ENCODE results near the gene CAVIN2.

CAVIN2 gene

GRCh38 chr2:191846515-191847476 is at the start of gene CAVIN2:
Gene CAVIN2, minus strand, starts transcription at chr2:191847088. Its CDS starts 163 bp downstream, at chr2:191846925.
- Histone ChIP-seq H3K4me3 (no peak within 1 kb of the TSS), H3K4me1 (peaks cover 19% of the 10 kb centered on the region), H3K36me3 (replicated peaks) (no peaks in the 10 kb centered on the region), H3K9me3 (no peaks in the 10 kb centered on the region), H3K27me3 (ENCODE audit: low read depth) (no peaks in the 10 kb centered on the region)
- in situ Hi-C loops (cut with MboI; ENCODE audit: low sequenced_read_pairs): no loop called here
- DNase-seq (ENCODE audit: low spot score in 2 of 2): no peak

GRCh38 chr2:191895743-191896142 is 48.9 kb upstream of the CAVIN2 start:
- Histone ChIP-seq H3K9me3 (no peaks in the 10 kb centered on the region; the same call in none of the 2 replicates), H3K36me3 (replicated peaks) (no peaks in the 10 kb centered on the region), H3K27me3 (ENCODE audit: low read depth) (no peaks in the 10 kb centered on the region), H3K4me1 (no peaks in the 10 kb centered on the region), H3K4me3 (no peak overlapping the region)
- in situ Hi-C loops (cut with MboI; ENCODE audit: low sequenced_read_pairs): no loop called here
- no peak for DNase-seq (ENCODE audit: low spot score in 2 of 2)

- Histone ChIP-seq H3K9me3 (no peaks in the 10 kb centered on the region; the same call in 1 of the 2 replicates), H3K4me3 (no peak overlapping the region), H3K36me3 (replicated peaks) (no peaks in the 10 kb centered on the region), H3K4me1 (no peaks in the 10 kb centered on the region), H3K27me3 (ENCODE audit: low read depth) (no peaks in the 10 kb centered on the region)
- DNase-seq (ENCODE audit: low spot score in 2 of 2): no peak
- in situ Hi-C loops (cut with MboI; ENCODE audit: low sequenced_read_pairs): no loop called here
These were observed 48.3 kb upstream of the CAVIN2 start for GRCh38 chr2:191895195-191895594.

GRCh38 chr2:191894681-191895147 is 47.8 kb upstream of the CAVIN2 start:
- no peaks in the 10 kb centered on the region for H3K4me1 ChIP-seq
- H3K27me3 ChIP-seq (ENCODE audit: low read depth): no peaks in the 10 kb centered on the region
- no peaks in the 10 kb centered on the region for H3K36me3 ChIP-seq (replicated peaks)
- no peaks in the 10 kb centered on the region; the same call in 1 of the 2 replicates for H3K9me3 ChIP-seq
- in situ Hi-C loops (cut with MboI; ENCODE audit: low sequenced_read_pairs): no loop called here
- H3K4me3 ChIP-seq: no peak overlapping the region
- DNase-seq (ENCODE audit: low spot score in 2 of 2): no peak

- in situ Hi-C loops (cut with MboI; ENCODE audit: low sequenced_read_pairs): no loop called here
- DNase-seq (ENCODE audit: low spot score in 2 of 2): no peak
- no peak overlapping the region for H3K4me3 ChIP-seq
These were observed 45.5 kb upstream of the CAVIN2 start for GRCh38 chr2:191892391-191892790.

GRCh38 chr2:191891656-191892055 is 44.8 kb upstream of the CAVIN2 start:
- in situ Hi-C loops (cut with MboI; ENCODE audit: low sequenced_read_pairs): no loop called here
- Histone ChIP-seq H3K4me1 (no peaks in the 10 kb centered on the region), H3K36me3 (replicated peaks) (no peaks in the 10 kb centered on the region), H3K4me3 (no peak overlapping the region), H3K27me3 (ENCODE audit: low read depth) (no peaks in the 10 kb centered on the region), H3K9me3 (no peaks in the 10 kb centered on the region; the same call in 1 of the 2 replicates)
- DNase-seq (ENCODE audit: low spot score in 2 of 2): no peak

More at GRCh38 chr2:191892391-191892790, 45.5 kb upstream of the CAVIN2 start:
- Histone ChIP-seq H3K36me3 (replicated peaks) (no peaks in the 10 kb centered on the region), H3K4me1 (no peaks in the 10 kb centered on the region), H3K27me3 (ENCODE audit: low read depth) (no peaks in the 10 kb centered on the region), H3K9me3 (no peaks in the 10 kb centered on the region; the same call in 1 of the 2 replicates)

GRCh38 chr2:191889931-191890330 is 43.0 kb upstream of the CAVIN2 start:
- Histone ChIP-seq H3K36me3 (replicated peaks) (no peaks in the 10 kb centered on the region), H3K4me1 (no peaks in the 10 kb centered on the region), H3K9me3 (no peaks in the 10 kb centered on the region; the same call in 1 of the 2 replicates), H3K27me3 (ENCODE audit: low read depth) (no peaks in the 10 kb centered on the region), H3K4me3 (no peak overlapping the region)
- in situ Hi-C loops (cut with MboI; ENCODE audit: low sequenced_read_pairs): no loop called here
- no peak for DNase-seq (ENCODE audit: low spot score in 2 of 2)

- no peak for DNase-seq (ENCODE audit: low spot score in 2 of 2)
- Histone ChIP-seq H3K4me3 (no peak overlapping the region), H3K36me3 (replicated peaks) (no peaks in the 10 kb centered on the region), H3K9me3 (no peaks in the 10 kb centered on the region; the same call in 1 of the 2 replicates), H3K4me1 (no peaks in the 10 kb centered on the region), H3K27me3 (ENCODE audit: low read depth) (no peaks in the 10 kb centered on the region)
- in situ Hi-C loops (cut with MboI; ENCODE audit: low sequenced_read_pairs): no loop called here
These were observed 41.7 kb upstream of the CAVIN2 start for GRCh38 chr2:191888400-191889166.

- in situ Hi-C loops (cut with MboI; ENCODE audit: low sequenced_read_pairs): no loop called here
- Histone ChIP-seq H3K9me3 (no peaks in the 10 kb centered on the region), H3K4me3 (no peak overlapping the region), H3K36me3 (replicated peaks) (no peaks in the 10 kb centered on the region), H3K4me1 (no peaks in the 10 kb centered on the region), H3K27me3 (ENCODE audit: low read depth) (no peaks in the 10 kb centered on the region)
- DNase-seq (ENCODE audit: low spot score in 2 of 2): no peak
These were observed 38.8 kb upstream of the CAVIN2 start for GRCh38 chr2:191885650-191886049.

GRCh38 chr2:191885098-191885497 is 38.2 kb upstream of the CAVIN2 start:
- no peak for DNase-seq (ENCODE audit: low spot score in 2 of 2)
- no peaks in the 10 kb centered on the region for H3K4me1 ChIP-seq
- H3K9me3 ChIP-seq: no peaks in the 10 kb centered on the region
- no peaks in the 10 kb centered on the region for H3K36me3 ChIP-seq (replicated peaks)
- no peaks in the 10 kb centered on the region for H3K27me3 ChIP-seq (ENCODE audit: low read depth)
- in situ Hi-C loops (cut with MboI; ENCODE audit: low sequenced_read_pairs): no loop called here
- no peak overlapping the region for H3K4me3 ChIP-seq

- in situ Hi-C loops (cut with MboI; ENCODE audit: low sequenced_read_pairs): no loop called here
- Histone ChIP-seq H3K27me3 (ENCODE audit: low read depth) (no peaks in the 10 kb centered on the region), H3K9me3 (no peaks in the 10 kb centered on the region), H3K4me1 (no peaks in the 10 kb centered on the region), H3K36me3 (replicated peaks) (no peaks in the 10 kb centered on the region), H3K4me3 (no peak overlapping the region)
- DNase-seq (ENCODE audit: low spot score in 2 of 2): no peak
These were observed 35.3 kb upstream of the CAVIN2 start for GRCh38 chr2:191881982-191882816.

- Histone ChIP-seq H3K36me3 (replicated peaks) (no peaks in the 10 kb centered on the region), H3K4me1 (no peaks in the 10 kb centered on the region), H3K4me3 (no peak overlapping the region), H3K9me3 (no peaks in the 10 kb centered on the region), H3K27me3 (ENCODE audit: low read depth) (no peaks in the 10 kb centered on the region)
- no peak for DNase-seq (ENCODE audit: low spot score in 2 of 2)
- in situ Hi-C loops (cut with MboI; ENCODE audit: low sequenced_read_pairs): no loop called here
These were observed 31.8 kb upstream of the CAVIN2 start for GRCh38 chr2:191878548-191879279.

GRCh38 chr2:191877875-191878274 is 31.0 kb upstream of the CAVIN2 start:
- DNase-seq (ENCODE audit: low spot score in 2 of 2): no peak
- in situ Hi-C loops (cut with MboI; ENCODE audit: low sequenced_read_pairs): no loop called here

More at GRCh38 chr2:191877875-191878274, 31.0 kb upstream of the CAVIN2 start:
- Histone ChIP-seq H3K4me3 (no peak overlapping the region), H3K36me3 (replicated peaks) (no peaks in the 10 kb centered on the region), H3K9me3 (no peaks in the 10 kb centered on the region), H3K27me3 (ENCODE audit: low read depth) (no peaks in the 10 kb centered on the region), H3K4me1 (no peaks in the 10 kb centered on the region)

Measured in HAP-1 (cell line).